OCI-LY1 (cell line): ENCODE results near the gene EML4.
"Not testable (repeated sequence)": the region's sequence is repeated elsewhere in the genome, so short reads cannot be mapped to it uniquely, and the experiment has no call there.

Source experiments
- H2AFZ ChIP-seq: fragments of 200-600 bp; sonication (generic), shearing (Covaris generic); 2 replicates; pipeline ENCODE4 v1.6.0; 2014; ENCODE audit warnings: antibody characterized with exemption, mild to moderate bottlenecking, low read length
- H3F3A ChIP-seq: fragments of 200-600 bp; sonication (generic), shearing (Covaris generic); 2 replicates; pipeline ENCODE4 v1.6.0; 2014; ENCODE audit warnings: mild to moderate bottlenecking, antibody characterized with exemption, low read length, moderate library complexity; ENCODE audit not compliant: insufficient read depth
- H3K27ac ChIP-seq: fragments of 200-600 bp; sonication (generic); 2 replicates; pipeline ENCODE4 v1.5.1; 2014; ENCODE audit warnings: low read length, mixed run types, mild to moderate bottlenecking, low read depth; ENCODE audit not compliant: poor library complexity, severe bottlenecking
- H3K27me3 ChIP-seq: fragments of 200-600 bp; sonication (generic); 2 replicates; pipeline ENCODE4 v1.6.0; 2014; ENCODE audit warnings: antibody characterized with exemption, mild to moderate bottlenecking, low read length, moderate library complexity; ENCODE audit not compliant: insufficient read depth
- H3K36me3 ChIP-seq: fragments of 200-600 bp; sonication (generic); 2 replicates; pipeline ENCODE4 v1.6.1; 2014; ENCODE audit warnings: mild to moderate bottlenecking, antibody characterized with exemption, low read length, moderate library complexity, mixed read lengths; ENCODE audit not compliant: insufficient read depth
- H3K4me1 ChIP-seq: fragments of 200-600 bp; sonication (generic); 2 replicates; pipeline ENCODE4 v1.5.1; 2014; ENCODE audit warnings: mild to moderate bottlenecking, low read length, moderate library complexity; ENCODE audit not compliant: insufficient read depth, severe bottlenecking
- H3K4me2 ChIP-seq: fragments of 200-600 bp; sonication (generic), shearing (Covaris generic); 2 replicates; pipeline ENCODE4 v1.6.1; 2014; ENCODE audit warnings: low read length
- H3K4me3 ChIP-seq: fragments of 200-600 bp; sonication (generic); 2 replicates; pipeline ENCODE4 v1.5.1; 2014; ENCODE audit warnings: low read length, low read depth, mild to moderate bottlenecking, mixed read lengths; ENCODE audit not compliant: poor library complexity, severe bottlenecking
- H3K79me2 ChIP-seq: fragments of 200-600 bp; shearing (Covaris generic); 2 replicates; pipeline ENCODE4 v1.6.1; 2016; ENCODE audit warnings: mixed run types, low read length, mixed read lengths; ENCODE audit not compliant: insufficient read depth
- H3K9ac ChIP-seq: fragments of 200-600 bp; sonication (generic), shearing (Covaris generic); 2 replicates; pipeline ENCODE4 v1.6.1; 2014; ENCODE audit warnings: mild to moderate bottlenecking, low read length, mixed read lengths
- H3K9me2 ChIP-seq: fragments of 200-600 bp; sonication (generic), shearing (Covaris generic); 2 replicates; pipeline ENCODE4 v1.6.1; 2014; ENCODE audit warnings: low read depth, mild to moderate bottlenecking, low read length, mixed read lengths
- H3K9me3 ChIP-seq: fragments of 200-600 bp; shearing (Covaris generic); 2 replicates; pipeline ENCODE4 v1.6.1; 2014; ENCODE audit warnings: low read length, mixed read lengths
- H4K20me1 ChIP-seq: fragments of 200-600 bp; sonication (generic), shearing (Covaris generic); 2 replicates; pipeline ENCODE4 v1.6.0; 2016; ENCODE audit warnings: mild to moderate bottlenecking, low read length; ENCODE audit not compliant: insufficient read depth
- CTCF ChIP-seq: fragments of 200-600 bp; sonication (generic), shearing (Covaris generic); IDR thresholded peaks from 2 replicates; pipeline ENCODE4 v1.5.1; 2017; ENCODE audit warnings: mild to moderate bottlenecking, antibody characterized with exemption, low read length, moderate library complexity, mixed read lengths
- EZH2 ChIP-seq: fragments of 200-600 bp; sonication (generic), shearing (Covaris generic); IDR thresholded peaks from 2 replicates; pipeline ENCODE4 v1.8.0; 2017; ENCODE audit warnings: borderline replicate concordance, mixed run types, mild to moderate bottlenecking, antibody characterized with exemption, low read length, moderate library complexity, mixed read lengths

Gene EML4

DNA sequence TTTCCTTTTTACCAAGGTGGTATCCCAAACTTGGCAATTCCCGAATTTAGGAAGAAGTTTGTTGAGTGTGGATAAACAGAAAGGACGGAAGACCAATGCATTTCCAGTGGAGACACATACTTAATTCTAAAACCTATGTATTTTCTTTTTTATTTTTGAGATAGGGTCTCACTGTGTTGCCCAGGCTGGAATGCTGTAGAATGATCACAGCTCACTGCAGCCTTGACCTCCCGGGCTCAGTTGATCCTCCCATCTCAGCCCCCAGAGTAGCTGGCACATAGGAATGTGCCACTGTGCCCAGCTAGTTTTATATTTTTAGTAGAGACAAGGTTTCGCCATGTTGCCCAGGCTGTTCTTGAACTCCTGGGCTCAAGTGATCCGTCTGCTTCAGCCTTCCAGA is 101.6 kb downstream of the EML4 start:
- Histone ChIP-seq H3K4me1 (no peaks in the 10 kb centered on the region), H3K27ac (no peak overlapping the region), H3K79me2 (no peaks in the 10 kb centered on the region), H3K9me3 (no peaks in the 10 kb centered on the region), H3K9me2 (no peaks in the 10 kb centered on the region), H3F3A (no peaks in the 10 kb centered on the region; the same call in 1 of the 2 replicates), H3K9ac (no peak overlapping the region), H3K4me2 (no peak overlapping the region), H3K4me3 (no peak overlapping the region), H3K36me3 (peaks cover 2% of the 10 kb centered on the region; the same call in 1 of the 2 replicates), H3K27me3 (no peaks in the 10 kb centered on the region), H4K20me1 (no peaks in the 10 kb centered on the region), H2AFZ (no peak overlapping the region)
- TF ChIP-seq CTCF: no peak
- TF ChIP-seq EZH2: no peak

DNA sequence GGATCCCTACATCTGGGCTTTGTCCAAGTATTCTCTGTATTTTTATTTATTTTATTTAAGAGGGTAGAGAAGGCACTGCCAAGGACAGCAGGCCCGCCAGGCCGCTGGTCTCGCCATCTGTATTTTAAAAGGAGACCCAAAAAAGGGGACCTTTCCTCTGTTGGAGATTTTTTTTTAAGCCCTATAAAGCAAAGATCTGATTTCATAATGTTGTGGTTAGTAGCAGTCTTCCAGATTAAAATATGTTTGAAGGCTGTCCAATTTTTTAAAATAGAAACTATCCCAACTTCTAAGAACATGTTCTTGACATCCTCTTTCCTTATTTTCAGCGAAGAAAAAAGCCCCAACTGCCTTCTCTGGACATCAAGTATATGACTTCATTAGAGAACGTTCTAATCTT is 102.1 kb downstream of the EML4 start:
- not testable (repeated sequence) for H3K9me3 ChIP-seq, H2AFZ ChIP-seq, H3K4me3 ChIP-seq, H3K79me2 ChIP-seq, H3K36me3 ChIP-seq, H3K4me1 ChIP-seq, H3K9me2 ChIP-seq, H3F3A ChIP-seq, H3K9ac ChIP-seq, H3K4me2 ChIP-seq, H3K27me3 ChIP-seq, H3K27ac ChIP-seq, H4K20me1 ChIP-seq

DNA sequence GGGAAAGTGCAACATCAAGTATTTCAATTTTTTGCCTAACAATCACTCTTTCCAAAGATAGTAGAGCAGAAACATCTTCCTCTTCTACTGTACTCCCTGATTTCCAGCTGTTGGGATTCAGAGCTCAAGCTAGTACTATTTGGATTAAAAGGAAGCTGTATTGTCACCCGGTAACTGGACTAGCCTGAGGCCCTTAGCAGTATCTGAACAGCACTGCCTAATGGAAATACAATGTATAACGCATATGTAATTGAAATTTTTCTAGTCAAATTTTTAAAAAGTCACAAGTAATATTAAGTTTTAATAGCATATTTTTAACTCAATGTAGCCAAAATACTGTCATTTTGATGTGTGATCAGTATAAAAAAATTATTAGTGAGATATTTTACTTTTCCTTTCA is 105.7 kb downstream of the EML4 start:
- no peaks in the 10 kb centered on the region for H3K79me2 ChIP-seq
- no peak overlapping the region for H3K4me3 ChIP-seq
- H3K9me3 ChIP-seq: no peaks in the 10 kb centered on the region
- no peak overlapping the region for H3K4me2 ChIP-seq
- H3K9ac ChIP-seq: no peak overlapping the region
- H3K9me2 ChIP-seq: no peaks in the 10 kb centered on the region
- H3K36me3 ChIP-seq: no peaks in the 10 kb centered on the region
- TF ChIP-seq CTCF (peak; percentile 7; the same call in 1 of the 2 replicates), EZH2 (no peak)
- no peak overlapping the region for H2AFZ ChIP-seq
- H3K4me1 ChIP-seq: no peaks in the 10 kb centered on the region
- H4K20me1 ChIP-seq: no peaks in the 10 kb centered on the region
- no peaks in the 10 kb centered on the region for H3K27me3 ChIP-seq
- no peaks in the 10 kb centered on the region for H3F3A ChIP-seq
- no peak overlapping the region for H3K27ac ChIP-seq

GRCh38 chr2:42281416-42282081 is 112.4 kb downstream of the EML4 start:
- Histone ChIP-seq H3K9ac (no peak overlapping the region), H3K4me3 (no peak overlapping the region), H3K27ac (no peak overlapping the region), H3K79me2 (no peaks in the 10 kb centered on the region), H3K4me2 (no peak overlapping the region), H3K36me3 (peaks cover 8% of the 10 kb centered on the region; the same call in 1 of the 2 replicates), H3K4me1 (no peaks in the 10 kb centered on the region), H3K27me3 (no peaks in the 10 kb centered on the region), H4K20me1 (no peaks in the 10 kb centered on the region), H3F3A (no peaks in the 10 kb centered on the region), H3K9me2 (no peaks in the 10 kb centered on the region), H3K9me3 (no peaks in the 10 kb centered on the region), H2AFZ (no peak overlapping the region)
- TF ChIP-seq CTCF (no peak), EZH2 (no peak)
